SK-N-SH treated with all-trans-retinoic acid at 6 μM for 48 hours (cell line): ENCODE measurements around the gene RIMBP2.

Experiments
- ATAC-seq: fragments of 200-7000 bp; cut with Tn5 transposase; 3 replicates; pipeline ENCODE4 v1.9.1; 2020; ENCODE audit warnings: mild to moderate bottlenecking, moderate library complexity
- ARNTL ChIP-seq: fragments of 450-650 bp; formaldehyde crosslinking; IDR thresholded peaks from 2 replicates; pipeline ENCODE4 v1.5.0; 2020; ENCODE audit warnings: low read depth, mild to moderate bottlenecking, moderate library complexity, borderline replicate concordance
- BACH2 ChIP-seq: fragments of 250-450 bp; sonication (Bioruptor Pico); IDR thresholded peaks from 2 replicates; pipeline ENCODE4 v1.9.0; 2021; ENCODE audit warnings: mild to moderate bottlenecking, borderline replicate concordance
- CSDC2 ChIP-seq: fragments of 250-450 bp; sonication (Bioruptor Pico); IDR thresholded peaks from 2 replicates; pipeline ENCODE4 v1.5.0; 2020; ENCODE audit warnings: mild to moderate bottlenecking, moderate library complexity
- ISL1 ChIP-seq: fragments of 250-450 bp; sonication (Bioruptor Pico); IDR thresholded peaks from 2 replicates; pipeline ENCODE4 v2.1.2; 2022; ENCODE audit warnings: mild to moderate bottlenecking, moderate library complexity
- OSR1 ChIP-seq: fragments of 250-450 bp; sonication (Bioruptor Pico); IDR thresholded peaks from 2 replicates; pipeline ENCODE4 v1.8.0; 2022; ENCODE audit warnings: moderate library complexity, mild to moderate bottlenecking, inconsistent platforms
- PPARA ChIP-seq: fragments of 250-450 bp; sonication (Bioruptor Pico); IDR thresholded peaks from 2 replicates; pipeline ENCODE4 v1.5.0; 2020; ENCODE audit warnings: mild to moderate bottlenecking, borderline replicate concordance
- RARB ChIP-seq: fragments of 250-450 bp; sonication (Bioruptor Pico); IDR thresholded peaks from 2 replicates; pipeline ENCODE4 v1.8.0; 2021; ENCODE audit warnings: mild to moderate bottlenecking, moderate library complexity
- SNAI2 ChIP-seq: fragments of 250-450 bp; sonication (Bioruptor Pico); IDR thresholded peaks from 2 replicates; pipeline ENCODE4 v1.5.0; 2020; ENCODE audit warnings: mild to moderate bottlenecking, moderate library complexity
- TCF4 ChIP-seq: fragments of 250-450 bp; sonication (Bioruptor Pico); IDR thresholded peaks from 2 replicates; pipeline ENCODE4 v1.8.0; 2021; ENCODE audit warnings: mild to moderate bottlenecking, moderate library complexity, borderline replicate concordance
- TOX ChIP-seq: fragments of 250-450 bp; sonication (Bioruptor Pico); IDR thresholded peaks from 2 replicates; pipeline ENCODE4 v1.8.0; 2021; ENCODE audit warnings: mild to moderate bottlenecking, moderate library complexity, borderline replicate concordance
- ZFP3 ChIP-seq: fragments of 250-450 bp; sonication (Bioruptor Pico); IDR thresholded peaks from 2 replicates; pipeline ENCODE4 v1.5.0; 2020; ENCODE audit warnings: mild to moderate bottlenecking, moderate library complexity
- ZFP30 ChIP-seq: fragments of 450-650 bp; formaldehyde crosslinking; IDR thresholded peaks from 2 replicates; pipeline ENCODE4 v1.5.0; 2022; ENCODE audit warnings: mild to moderate bottlenecking, moderate library complexity
- ZNF565 ChIP-seq: fragments of 450-650 bp; formaldehyde crosslinking; conservative IDR thresholded peaks from 2 replicates; pipeline ENCODE4 v1.5.0; 2020; ENCODE audit warnings: low read depth, mild to moderate bottlenecking, moderate library complexity
- ZNF70 ChIP-seq: fragments of 450-650 bp; formaldehyde crosslinking; IDR thresholded peaks from 2 replicates; pipeline ENCODE4 v1.5.0; 2020; ENCODE audit warnings: mild to moderate bottlenecking, moderate library complexity
- ZNF8 ChIP-seq: fragments of 450-650 bp; formaldehyde crosslinking; IDR thresholded peaks from 2 replicates; pipeline ENCODE4 v1.5.0; 2020; ENCODE audit warnings: mild to moderate bottlenecking, moderate library complexity
- TF ChIP-seq, protein P1 (sequence below): fragments of 250-450 bp; sonication (Bioruptor Pico); IDR thresholded peaks from 2 replicates; pipeline ENCODE4 v1.8.0; 2020; ENCODE audit warnings: mild to moderate bottlenecking, moderate library complexity, borderline replicate concordance
- TF ChIP-seq, protein P2 (sequence below): fragments of 250-450 bp; sonication (Bioruptor Pico); IDR thresholded peaks from 2 replicates; pipeline ENCODE4 v1.8.0; 2021; ENCODE audit warnings: low read depth, mild to moderate bottlenecking, moderate library complexity, borderline replicate concordance
- TF ChIP-seq, protein P3 (sequence below): fragments of 250-450 bp; sonication (Bioruptor Pico); IDR thresholded peaks from 2 replicates; pipeline ENCODE4 v1.5.1; 2021; ENCODE audit warnings: mild to moderate bottlenecking, moderate library complexity
- TF ChIP-seq, protein P4 (sequence below): fragments of 250-450 bp; sonication (Bioruptor Pico); IDR thresholded peaks from 2 replicates; pipeline ENCODE4 v1.5.1; 2020; ENCODE audit warnings: low read depth, mild to moderate bottlenecking, moderate library complexity
- TF ChIP-seq, protein P5 (sequence below): fragments of 250-450 bp; sonication (Bioruptor Pico); IDR thresholded peaks from 2 replicates; pipeline ENCODE4 v1.5.0; 2020; ENCODE audit warnings: mild to moderate bottlenecking, moderate library complexity

The RIMBP2 gene

DNA sequence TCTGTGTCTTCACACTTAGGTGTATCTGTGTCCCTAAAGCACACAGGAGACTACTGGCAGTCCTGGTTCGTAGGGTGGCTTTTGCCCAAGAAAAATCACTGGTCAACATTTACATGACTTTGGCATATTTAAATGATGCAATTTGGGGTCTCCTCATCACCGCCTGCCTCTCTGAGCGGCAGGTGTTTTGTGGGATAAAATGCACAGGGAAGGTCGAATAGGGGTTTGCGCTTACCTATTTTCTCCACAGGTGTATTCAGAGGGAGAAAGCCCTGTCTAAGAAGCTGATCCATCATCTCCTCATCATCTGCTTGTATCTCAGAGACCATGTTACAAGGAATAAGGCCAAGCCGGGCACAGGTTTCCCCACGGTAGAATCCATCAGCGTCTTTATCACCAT lies 303.7 kb downstream of the RIMBP2 start:
- TF ChIP-seq, protein P1, sequence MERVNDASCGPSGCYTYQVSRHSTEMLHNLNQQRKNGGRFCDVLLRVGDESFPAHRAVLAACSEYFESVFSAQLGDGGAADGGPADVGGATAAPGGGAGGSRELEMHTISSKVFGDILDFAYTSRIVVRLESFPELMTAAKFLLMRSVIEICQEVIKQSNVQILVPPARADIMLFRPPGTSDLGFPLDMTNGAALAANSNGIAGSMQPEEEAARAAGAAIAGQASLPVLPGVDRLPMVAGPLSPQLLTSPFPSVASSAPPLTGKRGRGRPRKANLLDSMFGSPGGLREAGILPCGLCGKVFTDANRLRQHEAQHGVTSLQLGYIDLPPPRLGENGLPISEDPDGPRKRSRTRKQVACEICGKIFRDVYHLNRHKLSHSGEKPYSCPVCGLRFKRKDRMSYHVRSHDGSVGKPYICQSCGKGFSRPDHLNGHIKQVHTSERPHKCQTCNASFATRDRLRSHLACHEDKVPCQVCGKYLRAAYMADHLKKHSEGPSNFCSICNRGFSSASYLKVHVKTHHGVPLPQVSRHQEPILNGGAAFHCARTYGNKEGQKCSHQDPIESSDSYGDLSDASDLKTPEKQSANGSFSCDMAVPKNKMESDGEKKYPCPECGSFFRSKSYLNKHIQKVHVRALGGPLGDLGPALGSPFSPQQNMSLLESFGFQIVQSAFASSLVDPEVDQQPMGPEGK (CRISPR knock-in tag), result no peak
- TF ChIP-seq ZNF8 (CRISPR knock-in tag) (no peak), ZFP30 (CRISPR knock-in tag) (no peak), ZNF70 (CRISPR knock-in tag) (no peak), BACH2 (CRISPR knock-in tag) (no peak), TOX (CRISPR knock-in tag) (no peak), ARNTL (CRISPR knock-in tag) (no peak)
- no peak for ATAC-seq

DNA sequence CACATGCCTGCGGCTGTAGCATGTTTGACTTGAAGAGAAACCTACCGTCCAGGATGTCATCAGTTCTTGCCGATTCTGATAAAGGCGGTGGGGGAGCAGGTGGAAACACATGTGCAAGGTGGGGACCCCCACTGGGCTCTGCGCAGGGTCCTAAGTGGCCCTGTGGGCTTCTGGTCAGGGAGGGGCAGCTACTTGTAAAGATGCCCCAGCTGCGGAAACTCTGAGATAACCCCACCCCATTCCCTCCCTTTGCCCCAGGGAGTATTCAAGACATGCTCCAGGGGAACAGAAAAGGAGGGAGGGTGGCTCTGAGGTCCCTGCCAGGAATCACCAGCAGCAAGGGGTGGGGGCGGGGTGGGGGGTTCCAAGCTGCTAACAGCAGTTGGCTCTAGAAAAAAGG lies 310.8 kb downstream of the RIMBP2 start:
- TF ChIP-seq OSR1 (CRISPR knock-in tag), result no peak
- TF ChIP-seq SNAI2 (CRISPR knock-in tag), result no peak
- no peak for TF ChIP-seq CSDC2 (CRISPR knock-in tag)
- TF ChIP-seq, protein P1 (CRISPR knock-in tag), result no peak
- TF ChIP-seq TCF4, result no peak
- TF ChIP-seq RARB (CRISPR knock-in tag), result no peak
- TF ChIP-seq PPARA (CRISPR knock-in tag), result no peak
- TF ChIP-seq ZFP3 (CRISPR knock-in tag), result no peak
- no peak for TF ChIP-seq ZNF8 (CRISPR knock-in tag)
- no peak for TF ChIP-seq ZNF565
- TF ChIP-seq, protein P2, sequence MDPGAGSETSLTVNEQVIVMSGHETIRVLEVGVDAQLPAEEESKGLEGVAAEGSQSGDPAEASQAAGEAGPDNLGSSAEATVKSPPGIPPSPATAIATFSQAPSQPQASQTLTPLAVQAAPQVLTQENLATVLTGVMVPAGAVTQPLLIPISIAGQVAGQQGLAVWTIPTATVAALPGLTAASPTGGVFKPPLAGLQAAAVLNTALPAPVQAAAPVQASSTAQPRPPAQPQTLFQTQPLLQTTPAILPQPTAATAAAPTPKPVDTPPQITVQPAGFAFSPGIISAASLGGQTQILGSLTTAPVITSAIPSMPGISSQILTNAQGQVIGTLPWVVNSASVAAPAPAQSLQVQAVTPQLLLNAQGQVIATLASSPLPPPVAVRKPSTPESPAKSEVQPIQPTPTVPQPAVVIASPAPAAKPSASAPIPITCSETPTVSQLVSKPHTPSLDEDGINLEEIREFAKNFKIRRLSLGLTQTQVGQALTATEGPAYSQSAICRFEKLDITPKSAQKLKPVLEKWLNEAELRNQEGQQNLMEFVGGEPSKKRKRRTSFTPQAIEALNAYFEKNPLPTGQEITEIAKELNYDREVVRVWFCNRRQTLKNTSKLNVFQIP (CRISPR knock-in tag), result no peak
- TF ChIP-seq, protein P3, sequence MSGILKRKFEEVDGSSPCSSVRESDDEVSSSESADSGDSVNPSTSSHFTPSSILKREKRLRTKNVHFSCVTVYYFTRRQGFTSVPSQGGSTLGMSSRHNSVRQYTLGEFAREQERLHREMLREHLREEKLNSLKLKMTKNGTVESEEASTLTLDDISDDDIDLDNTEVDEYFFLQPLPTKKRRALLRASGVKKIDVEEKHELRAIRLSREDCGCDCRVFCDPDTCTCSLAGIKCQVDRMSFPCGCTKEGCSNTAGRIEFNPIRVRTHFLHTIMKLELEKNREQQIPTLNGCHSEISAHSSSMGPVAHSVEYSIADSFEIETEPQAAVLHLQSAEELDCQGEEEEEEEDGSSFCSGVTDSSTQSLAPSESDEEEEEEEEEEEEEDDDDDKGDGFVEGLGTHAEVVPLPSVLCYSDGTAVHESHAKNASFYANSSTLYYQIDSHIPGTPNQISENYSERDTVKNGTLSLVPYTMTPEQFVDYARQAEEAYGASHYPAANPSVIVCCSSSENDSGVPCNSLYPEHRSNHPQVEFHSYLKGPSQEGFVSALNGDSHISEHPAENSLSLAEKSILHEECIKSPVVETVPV, result no peak
- no peak for TF ChIP-seq ISL1 (CRISPR knock-in tag)
- TF ChIP-seq, protein P4, sequence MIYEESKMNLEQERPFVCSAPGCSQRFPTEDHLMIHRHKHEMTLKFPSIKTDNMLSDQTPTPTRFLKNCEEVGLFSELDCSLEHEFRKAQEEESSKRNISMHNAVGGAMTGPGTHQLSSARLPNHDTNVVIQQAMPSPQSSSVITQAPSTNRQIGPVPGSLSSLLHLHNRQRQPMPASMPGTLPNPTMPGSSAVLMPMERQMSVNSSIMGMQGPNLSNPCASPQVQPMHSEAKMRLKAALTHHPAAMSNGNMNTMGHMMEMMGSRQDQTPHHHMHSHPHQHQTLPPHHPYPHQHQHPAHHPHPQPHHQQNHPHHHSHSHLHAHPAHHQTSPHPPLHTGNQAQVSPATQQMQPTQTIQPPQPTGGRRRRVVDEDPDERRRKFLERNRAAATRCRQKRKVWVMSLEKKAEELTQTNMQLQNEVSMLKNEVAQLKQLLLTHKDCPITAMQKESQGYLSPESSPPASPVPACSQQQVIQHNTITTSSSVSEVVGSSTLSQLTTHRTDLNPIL, result no peak
- TF ChIP-seq, protein P5, sequence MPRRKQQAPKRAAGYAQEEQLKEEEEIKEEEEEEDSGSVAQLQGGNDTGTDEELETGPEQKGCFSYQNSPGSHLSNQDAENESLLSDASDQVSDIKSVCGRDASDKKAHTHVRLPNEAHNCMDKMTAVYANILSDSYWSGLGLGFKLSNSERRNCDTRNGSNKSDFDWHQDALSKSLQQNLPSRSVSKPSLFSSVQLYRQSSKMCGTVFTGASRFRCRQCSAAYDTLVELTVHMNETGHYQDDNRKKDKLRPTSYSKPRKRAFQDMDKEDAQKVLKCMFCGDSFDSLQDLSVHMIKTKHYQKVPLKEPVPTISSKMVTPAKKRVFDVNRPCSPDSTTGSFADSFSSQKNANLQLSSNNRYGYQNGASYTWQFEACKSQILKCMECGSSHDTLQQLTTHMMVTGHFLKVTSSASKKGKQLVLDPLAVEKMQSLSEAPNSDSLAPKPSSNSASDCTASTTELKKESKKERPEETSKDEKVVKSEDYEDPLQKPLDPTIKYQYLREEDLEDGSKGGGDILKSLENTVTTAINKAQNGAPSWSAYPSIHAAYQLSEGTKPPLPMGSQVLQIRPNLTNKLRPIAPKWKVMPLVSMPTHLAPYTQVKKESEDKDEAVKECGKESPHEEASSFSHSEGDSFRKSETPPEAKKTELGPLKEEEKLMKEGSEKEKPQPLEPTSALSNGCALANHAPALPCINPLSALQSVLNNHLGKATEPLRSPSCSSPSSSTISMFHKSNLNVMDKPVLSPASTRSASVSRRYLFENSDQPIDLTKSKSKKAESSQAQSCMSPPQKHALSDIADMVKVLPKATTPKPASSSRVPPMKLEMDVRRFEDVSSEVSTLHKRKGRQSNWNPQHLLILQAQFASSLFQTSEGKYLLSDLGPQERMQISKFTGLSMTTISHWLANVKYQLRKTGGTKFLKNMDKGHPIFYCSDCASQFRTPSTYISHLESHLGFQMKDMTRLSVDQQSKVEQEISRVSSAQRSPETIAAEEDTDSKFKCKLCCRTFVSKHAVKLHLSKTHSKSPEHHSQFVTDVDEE (CRISPR knock-in tag), result no peak
- TF ChIP-seq ARNTL (CRISPR knock-in tag), result no peak
- no peak for TF ChIP-seq BACH2 (CRISPR knock-in tag)
- no peak for TF ChIP-seq ZFP30 (CRISPR knock-in tag)
- no peak for ATAC-seq
